ENCODE measurements around the gene OPHN1.

DNA sequence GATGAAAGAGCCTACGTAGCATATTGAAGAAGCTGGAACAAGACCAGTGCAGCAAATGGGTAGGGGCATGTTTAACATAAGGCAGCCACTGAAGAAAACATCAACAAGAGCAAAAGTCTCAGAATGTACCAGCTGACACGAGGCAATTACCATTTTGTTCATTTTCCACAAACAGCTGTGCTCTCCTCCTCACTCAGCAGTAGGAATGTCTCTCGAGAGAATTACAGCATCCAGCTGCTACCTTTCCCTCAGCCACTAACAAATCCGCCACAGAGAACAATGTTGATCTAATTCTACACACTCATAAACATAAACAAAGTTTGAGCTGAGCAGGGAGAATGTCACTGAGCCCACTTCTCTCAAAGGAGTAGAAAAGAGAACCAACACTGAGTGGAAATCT is 68.0 kb downstream of the OPHN1 start:
- no peak for TF ChIP-seq TAF1 (IDR thresholded peaks at IDR 0.05; ENCODE audit: low read depth, low read length)
- TF ChIP-seq POLR2A (IDR thresholded peaks at IDR 0.05; ENCODE audit: low read depth, low read length), result no peak
